ENCODE data around the gene TLL2. TPM values are rescaled to one million over a fixed set of nuclear protein-coding genes. Genes with fewer than 3 reads are reported as not detected.
A peak's percentile ranks its signal among the peaks of the same experiment; 100 is the strongest.

TLL2 gene
- total RNA-seq, 4 donors from 2014 or later = 0.20 to 0.31 TPM; not detected in 2

DNA sequence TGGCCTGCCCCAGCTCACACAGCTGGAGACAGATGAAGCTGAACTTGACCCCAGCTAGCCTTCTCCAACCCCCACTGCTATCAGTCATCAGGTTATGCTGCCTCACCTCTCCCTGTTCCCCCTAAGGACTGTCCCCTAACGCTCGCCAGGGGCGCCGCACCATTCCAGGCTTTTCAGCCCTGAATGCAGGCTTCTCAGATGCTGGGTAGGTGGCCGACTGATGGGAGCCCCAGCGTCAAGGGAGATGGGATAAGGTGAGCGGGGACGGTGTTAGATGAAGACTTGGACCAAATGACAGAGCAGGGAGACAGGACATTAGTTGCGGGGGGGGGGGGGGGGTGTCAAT is 139.1 kb downstream of the TLL2 start:
- Histone ChIP-seq H3K27me3 (no peaks in the 10 kb centered on the region), H3K4me3 (peak overlapping the region in 1 of 2 donors; percentile 48), H3K4me1 (peaks cover 0 to 32% (median 12%) of the 10 kb centered on the region in 3 donors), H3K9me3 (no peaks in the 10 kb centered on the region), H3K36me3 (no peaks in the 10 kb centered on the region), H3K27ac (no peak overlapping the region)
- no peak for ATAC-seq
- 0% methylated on average over 1 of the region's 9 CpGs; no CpG with 5 or more reads in 1 of the 2 donors for WGBS, 2 donors (ENCODE audit: low coverage in 1 of 2)
- no peak for TF ChIP-seq POLR2A (IDR thresholded peaks at IDR 0.05)
- TF ChIP-seq EP300 (IDR thresholded peaks at IDR 0.05) = no peak
- TF ChIP-seq POLR2AphosphoS5 (IDR thresholded peaks at IDR 0.05) = no peak
- TF ChIP-seq, protein P1, sequence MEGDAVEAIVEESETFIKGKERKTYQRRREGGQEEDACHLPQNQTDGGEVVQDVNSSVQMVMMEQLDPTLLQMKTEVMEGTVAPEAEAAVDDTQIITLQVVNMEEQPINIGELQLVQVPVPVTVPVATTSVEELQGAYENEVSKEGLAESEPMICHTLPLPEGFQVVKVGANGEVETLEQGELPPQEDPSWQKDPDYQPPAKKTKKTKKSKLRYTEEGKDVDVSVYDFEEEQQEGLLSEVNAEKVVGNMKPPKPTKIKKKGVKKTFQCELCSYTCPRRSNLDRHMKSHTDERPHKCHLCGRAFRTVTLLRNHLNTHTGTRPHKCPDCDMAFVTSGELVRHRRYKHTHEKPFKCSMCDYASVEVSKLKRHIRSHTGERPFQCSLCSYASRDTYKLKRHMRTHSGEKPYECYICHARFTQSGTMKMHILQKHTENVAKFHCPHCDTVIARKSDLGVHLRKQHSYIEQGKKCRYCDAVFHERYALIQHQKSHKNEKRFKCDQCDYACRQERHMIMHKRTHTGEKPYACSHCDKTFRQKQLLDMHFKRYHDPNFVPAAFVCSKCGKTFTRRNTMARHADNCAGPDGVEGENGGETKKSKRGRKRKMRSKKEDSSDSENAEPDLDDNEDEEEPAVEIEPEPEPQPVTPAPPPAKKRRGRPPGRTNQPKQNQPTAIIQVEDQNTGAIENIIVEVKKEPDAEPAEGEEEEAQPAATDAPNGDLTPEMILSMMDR (IDR thresholded peaks at IDR 0.05) = no peak

DNA sequence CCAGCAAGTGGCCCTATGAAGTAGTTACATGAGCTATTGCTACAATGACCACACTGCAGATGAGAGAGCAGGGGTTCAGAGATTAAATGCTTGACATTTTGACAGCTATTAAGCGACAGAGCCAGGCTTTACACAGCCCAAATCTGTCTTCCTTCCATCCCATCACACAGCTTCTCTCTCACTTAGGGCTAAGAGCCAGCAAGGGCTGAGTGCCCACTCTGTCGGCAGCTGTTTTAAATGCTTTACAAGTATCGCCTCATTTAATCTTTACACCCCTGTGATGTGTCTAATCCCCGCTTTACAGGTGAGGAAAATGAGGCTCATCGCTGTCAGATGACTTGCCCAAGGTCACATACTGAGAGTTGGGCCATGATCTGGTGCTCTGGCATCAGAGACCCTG is 139.7 kb downstream of the TLL2 start:
- no peaks in the 10 kb centered on the region for H3K27me3 ChIP-seq
- no peak overlapping the region for H3K4me3 ChIP-seq
- H3K36me3 ChIP-seq = no peaks in the 10 kb centered on the region
- H3K9me3 ChIP-seq = no peaks in the 10 kb centered on the region
- no peak overlapping the region for H3K27ac ChIP-seq
- H3K4me1 ChIP-seq = peaks cover 0 to 29% (median 12%) of the 10 kb centered on the region in 3 donors
- no peak for TF ChIP-seq POLR2AphosphoS5 (IDR thresholded peaks at IDR 0.05)
- TF ChIP-seq, protein P1 (IDR thresholded peaks at IDR 0.05) = no peak
- TF ChIP-seq POLR2A (IDR thresholded peaks at IDR 0.05) = no peak
- no peak for TF ChIP-seq EP300 (IDR thresholded peaks at IDR 0.05)
- ATAC-seq = no peak
- WGBS, 2 donors (ENCODE audit: low coverage in 1 of 2) = 73 to 82% methylated on average over 4 to 5 of the region's 5 CpGs

DNA sequence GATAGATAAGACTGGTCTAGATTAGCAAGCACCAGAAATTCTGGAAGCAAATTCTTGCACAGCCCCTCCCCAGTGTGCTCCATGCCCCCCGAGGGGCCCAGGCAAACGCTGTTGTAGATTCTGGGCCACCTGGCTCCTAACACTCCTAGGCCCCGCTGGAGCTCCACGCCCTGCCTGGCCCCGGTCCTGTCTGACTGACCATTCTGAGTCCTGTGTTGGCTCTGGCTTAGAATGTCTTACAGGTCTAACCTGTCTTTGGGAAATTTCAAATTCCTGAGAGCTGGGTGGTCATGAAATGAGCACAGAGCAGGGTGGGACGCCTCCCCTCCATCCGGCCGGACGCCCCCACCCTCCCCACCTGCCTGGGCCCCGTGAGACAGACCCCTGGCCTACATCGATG is 142.4 kb downstream of the TLL2 start:
- no peaks in the 10 kb centered on the region for H3K36me3 ChIP-seq
- H3K4me1 ChIP-seq = peaks cover 0 to 26% (median 0%) of the 10 kb centered on the region in 3 donors
- no peaks in the 10 kb centered on the region for H3K27me3 ChIP-seq
- 80 to 93% methylated on average over 1 to 2 of the region's 11 CpGs for WGBS, 2 donors (ENCODE audit: low coverage in 1 of 2)
- H3K4me3 ChIP-seq = no peak overlapping the region
- no peaks in the 10 kb centered on the region for H3K9me3 ChIP-seq
- TF ChIP-seq POLR2AphosphoS5 (IDR thresholded peaks at IDR 0.05) = no peak
- TF ChIP-seq EP300 (IDR thresholded peaks at IDR 0.05) = no peak
- TF ChIP-seq POLR2A (IDR thresholded peaks at IDR 0.05) = no peak
- TF ChIP-seq, protein P1 (IDR thresholded peaks at IDR 0.05) = no peak
- no peak overlapping the region for H3K27ac ChIP-seq
- ATAC-seq = no peak

DNA sequence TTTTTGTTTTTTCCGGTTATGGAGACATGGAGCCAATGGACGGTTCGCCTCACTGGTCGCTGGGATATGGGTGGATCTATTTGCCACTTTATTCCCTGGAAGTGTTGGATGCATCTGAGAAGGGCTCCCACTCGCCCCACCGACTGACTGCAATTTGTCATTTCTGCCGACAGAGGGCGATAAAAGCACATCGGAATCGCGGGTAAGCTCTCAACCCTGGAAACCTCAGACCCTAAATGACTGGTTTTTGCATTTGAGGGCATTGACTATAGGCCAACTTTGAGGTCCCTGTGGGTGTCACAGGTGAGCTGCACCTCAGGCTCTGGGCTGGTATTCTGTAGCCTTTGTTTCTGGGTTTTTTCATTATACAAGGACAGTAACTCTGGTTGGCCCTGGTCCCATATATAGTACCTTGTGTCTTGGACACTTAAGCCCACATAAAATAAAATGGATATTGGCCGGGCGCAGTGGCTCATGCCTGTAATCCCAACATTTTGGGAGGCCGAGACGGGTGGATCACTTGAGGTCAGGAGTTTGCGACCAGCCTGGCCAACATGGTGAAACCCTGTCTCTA is 143.1 kb downstream of the TLL2 start:
- no peak overlapping the region for H3K4me3 ChIP-seq
- WGBS, 2 donors (ENCODE audit: low coverage in 1 of 2) = 0 to 34% methylated on average over 7 to 15 of the region's 16 CpGs
- H3K36me3 ChIP-seq = no peaks in the 10 kb centered on the region
- H3K4me1 ChIP-seq = peaks cover 0 to 29% (median 0%) of the 10 kb centered on the region in 3 donors
- H3K27ac ChIP-seq = no peak overlapping the region
- ATAC-seq = no peak
- H3K27me3 ChIP-seq = no peaks in the 10 kb centered on the region
- no peaks in the 10 kb centered on the region for H3K9me3 ChIP-seq
- TF ChIP-seq, protein P1 (IDR thresholded peaks at IDR 0.05) = peak; percentile 64 to 85 (median 70)
- TF ChIP-seq EP300 (IDR thresholded peaks at IDR 0.05) = no peak

DNA sequence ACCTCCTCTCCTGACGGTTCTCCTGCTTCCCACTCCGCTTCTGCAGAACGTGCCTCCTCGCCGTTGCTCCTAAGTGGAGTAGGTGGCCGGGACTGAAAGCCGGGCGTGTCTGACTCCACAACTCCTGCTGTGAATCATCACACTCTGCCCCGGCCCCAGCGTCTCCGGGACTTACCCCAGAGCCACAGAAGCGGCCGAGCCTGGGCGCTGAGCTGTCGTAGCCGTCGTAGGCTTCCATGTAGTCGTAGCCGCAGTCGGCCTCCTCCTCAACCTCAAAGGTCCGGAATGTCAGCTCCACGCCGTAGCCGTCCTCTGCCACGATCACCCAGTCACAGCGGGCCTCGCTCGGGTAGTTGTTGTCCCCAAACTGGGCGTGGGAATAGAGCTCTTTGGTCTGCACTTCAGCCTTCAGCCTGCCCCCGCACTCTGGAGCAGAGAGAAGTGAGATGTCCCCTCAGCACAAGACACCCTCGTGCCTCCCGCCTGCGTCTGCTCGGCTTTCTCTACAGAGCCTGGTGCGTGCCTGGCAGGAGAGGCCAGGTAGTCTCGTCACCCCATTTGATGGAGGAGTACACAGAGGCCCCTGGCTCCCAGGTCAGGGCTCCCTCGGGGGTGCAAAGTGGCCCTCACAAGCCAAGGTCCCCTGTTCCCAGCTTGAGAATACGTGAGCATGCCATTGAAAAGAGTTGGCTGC is 143.7 kb downstream of the TLL2 start:
- no peak for TF ChIP-seq EP300 (IDR thresholded peaks at IDR 0.05)
- TF ChIP-seq POLR2A (IDR thresholded peaks at IDR 0.05) = no peak
- TF ChIP-seq POLR2AphosphoS5 (IDR thresholded peaks at IDR 0.05) = no peak
- TF ChIP-seq, protein P1 (IDR thresholded peaks at IDR 0.05) = no peak
- ATAC-seq = no peak
- 71 to 72% methylated on average over 7 of the region's 38 CpGs for WGBS, 2 donors (ENCODE audit: low coverage in 1 of 2)

More for the DNA sequence above, 143.7 kb downstream of the TLL2 start:
- no peaks in the 10 kb centered on the region for H3K9me3 ChIP-seq
- no peak overlapping the region for H3K4me3 ChIP-seq
- H3K36me3 ChIP-seq = no peaks in the 10 kb centered on the region
- no peak overlapping the region for H3K27ac ChIP-seq
- H3K27me3 ChIP-seq = no peaks in the 10 kb centered on the region
- peaks cover 0 to 23% (median 0%) of the 10 kb centered on the region in 3 donors for H3K4me1 ChIP-seq

Measured in gastroesophageal sphincter (tissue), 4 donors.